M059J (cell line): ENCODE data around the gene CCDC183. TPM values are rescaled to one million over a fixed set of nuclear protein-coding genes. Genes with fewer than 3 reads are reported as not detected.

Experiments
- DNase-seq: peaks from one replicate; pipeline ENCODE4 v3.0.0-alpha.2; 2012; ENCODE audit warnings: low read depth
- total RNA-seq: library from RNA; depleted of rRNA; stranded (reverse); fragments of >200 nt; shearing (Covaris generic); gene quantifications from 2 replicates; pipeline ENCODE4 v1.2.3, GENCODE V29; 2014; rRNA removed

The CCDC183 gene
- total RNA-seq, 1 experiment from 2014 or later: not detected

GRCh38 chr9:136849960-136850865, 54.1 kb downstream of the CCDC183 start:
- no peak for DNase-seq

GRCh38 chr9:136850866-136851775, 55.0 kb downstream of the CCDC183 start:
- DNase-seq: no peak

DNA sequence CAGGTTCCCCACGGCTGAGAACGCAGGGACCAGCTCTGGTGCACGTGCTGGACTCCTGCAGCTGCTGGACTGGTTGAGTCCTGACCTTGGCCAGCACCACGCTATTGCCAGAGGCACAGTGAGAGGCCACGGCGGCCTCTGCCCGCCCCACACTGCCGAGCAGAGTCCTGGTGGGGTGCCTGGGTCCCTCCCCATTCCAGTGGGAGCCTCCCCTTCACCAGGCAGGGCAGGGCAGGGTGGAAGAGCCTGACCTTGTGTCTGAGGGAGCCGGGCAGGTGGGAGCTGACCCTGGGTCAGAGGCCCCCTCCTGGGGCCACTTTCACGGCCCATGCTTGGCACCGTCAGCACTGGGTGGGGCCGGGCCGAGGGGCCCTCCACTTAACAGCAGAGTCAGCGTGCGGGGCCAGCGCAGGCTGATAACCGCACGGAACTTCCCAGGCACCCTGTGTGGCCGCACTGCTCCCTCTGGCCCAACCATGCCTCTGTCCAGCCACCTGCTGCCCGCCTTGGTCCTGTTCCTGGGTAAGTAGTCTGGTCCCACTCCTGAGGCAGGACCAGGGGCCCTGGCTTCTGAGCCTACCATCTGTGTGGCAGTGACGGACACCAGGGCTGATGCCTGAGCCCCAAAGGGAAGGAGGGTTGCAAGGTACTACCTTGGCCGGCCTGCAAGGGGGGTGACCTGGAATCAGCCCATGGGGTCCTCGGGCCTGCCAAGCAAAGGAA, 56.0 kb downstream of the CCDC183 start, which contains the start of gene MAMDC4:
TSS of gene MAMDC4 (plus strand) at position 406 of the 723 bp plus-strand sequence. CDS start at position 477, 71 bp downstream.
- DNase-seq: no peak

GRCh38 chr9:136852664-136853595, 56.8 kb downstream of the CCDC183 start:
- DNase-seq: no peak

DNA sequence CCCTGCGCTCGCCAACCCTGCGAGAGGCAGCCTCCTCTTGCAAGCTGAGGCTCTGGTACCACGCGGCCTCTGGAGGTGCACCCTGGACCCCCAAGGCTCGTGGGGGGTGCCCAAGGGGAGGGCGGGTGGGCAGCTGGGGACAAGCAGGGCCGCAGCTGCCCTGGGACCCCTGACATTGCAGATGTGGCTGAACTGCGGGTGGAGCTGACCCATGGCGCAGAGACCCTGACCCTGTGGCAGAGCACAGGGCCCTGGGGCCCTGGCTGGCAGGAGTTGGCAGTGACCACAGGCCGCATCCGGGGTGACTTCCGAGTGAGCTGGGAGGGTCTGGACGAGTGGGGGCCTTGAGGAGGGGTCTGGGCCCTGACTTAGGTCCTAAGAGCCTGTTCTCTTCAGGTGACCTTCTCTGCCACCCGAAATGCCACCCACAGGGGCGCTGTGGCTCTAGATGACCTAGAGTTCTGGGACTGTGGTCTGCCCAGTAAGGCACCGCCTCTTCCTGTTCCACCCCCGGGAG, 57.5 kb downstream of the CCDC183 start:
- DNase-seq: no peak

DNA sequence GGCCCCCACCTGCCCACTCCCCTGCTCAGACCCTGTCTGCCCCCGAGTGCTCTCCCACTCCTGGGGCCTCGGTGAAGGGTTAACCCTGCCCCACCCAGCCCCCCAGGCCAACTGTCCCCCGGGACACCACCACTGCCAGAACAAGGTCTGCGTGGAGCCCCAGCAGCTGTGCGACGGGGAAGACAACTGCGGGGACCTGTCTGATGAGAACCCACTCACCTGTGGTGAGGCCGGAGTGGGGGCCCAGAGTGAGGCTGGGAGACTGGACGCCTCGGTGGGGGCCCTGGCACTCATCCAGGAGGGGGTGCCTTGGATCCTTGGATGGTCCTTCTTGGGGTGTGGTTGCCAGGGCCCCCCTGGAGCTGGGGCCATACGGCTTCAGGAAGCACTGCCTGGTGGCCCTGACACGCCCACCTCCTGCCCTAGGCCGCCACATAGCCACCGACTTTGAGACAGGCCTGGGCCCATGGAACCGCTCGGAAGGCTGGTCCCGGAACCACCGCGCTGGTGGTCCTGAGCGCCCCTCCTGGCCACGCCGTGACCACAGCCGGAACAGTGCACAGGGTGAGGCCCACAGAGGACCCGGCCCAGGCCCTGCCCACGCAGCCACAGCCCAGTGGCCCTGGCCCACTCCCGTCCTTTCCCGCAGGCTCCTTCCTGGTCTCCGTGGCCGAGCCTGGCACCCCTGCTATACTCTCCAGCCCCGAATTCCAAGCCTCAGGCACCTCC, 58.1 kb downstream of the CCDC183 start:
- DNase-seq: no peak

GRCh38 chr9:136854842-136855460, 58.8 kb downstream of the CCDC183 start:
- DNase-seq: no peak

DNA sequence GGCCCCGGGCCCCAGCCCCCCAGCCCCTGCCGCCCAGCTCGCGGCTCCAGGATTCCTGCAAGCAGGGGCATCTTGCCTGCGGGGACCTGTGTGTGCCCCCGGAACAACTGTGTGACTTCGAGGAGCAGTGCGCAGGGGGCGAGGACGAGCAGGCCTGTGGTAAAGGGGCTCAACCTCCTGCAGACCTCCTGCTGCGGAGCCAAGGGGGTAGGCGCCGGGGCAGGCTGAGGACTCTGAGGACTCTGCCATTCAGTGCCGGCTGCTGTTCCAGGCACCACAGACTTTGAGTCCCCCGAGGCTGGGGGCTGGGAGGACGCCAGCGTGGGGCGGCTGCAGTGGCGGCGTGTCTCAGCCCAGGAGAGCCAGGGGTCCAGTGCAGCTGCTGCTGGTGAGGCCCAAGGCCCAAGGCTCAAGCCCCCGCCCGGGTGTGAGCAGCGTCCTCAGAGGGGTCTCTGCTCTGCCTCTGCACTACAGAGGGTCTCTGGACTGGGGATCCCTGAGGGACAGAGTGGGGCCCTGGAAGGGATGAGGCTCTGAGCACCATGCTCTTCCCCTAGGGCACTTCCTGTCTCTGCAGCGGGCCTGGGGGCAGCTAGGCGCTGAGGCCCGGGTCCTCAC, 59.4 kb downstream of the CCDC183 start:
- no peak for DNase-seq

DNA sequence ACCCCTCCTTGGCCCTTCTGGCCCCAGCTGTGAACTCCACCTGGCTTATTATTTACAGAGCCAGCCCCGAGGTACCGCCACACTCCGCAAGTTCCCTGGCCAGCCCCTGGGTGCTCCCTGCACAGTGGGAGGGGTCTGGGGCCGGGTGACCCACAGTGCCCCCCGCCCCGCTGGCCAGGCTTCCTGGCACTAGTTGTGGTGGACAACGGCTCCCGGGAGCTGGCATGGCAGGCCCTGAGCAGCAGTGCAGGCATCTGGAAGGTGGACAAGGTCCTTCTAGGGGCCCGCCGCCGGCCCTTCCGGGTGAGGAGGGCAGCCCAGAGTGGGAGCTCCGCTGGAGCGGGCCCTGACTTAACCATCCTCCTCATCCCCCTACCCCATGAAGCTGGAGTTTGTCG, 59.9 kb downstream of the CCDC183 start:
- no peak for DNase-seq

GRCh38 chr9:136856541-136857141, 60.5 kb downstream of the CCDC183 start:
- no peak for DNase-seq

DNA sequence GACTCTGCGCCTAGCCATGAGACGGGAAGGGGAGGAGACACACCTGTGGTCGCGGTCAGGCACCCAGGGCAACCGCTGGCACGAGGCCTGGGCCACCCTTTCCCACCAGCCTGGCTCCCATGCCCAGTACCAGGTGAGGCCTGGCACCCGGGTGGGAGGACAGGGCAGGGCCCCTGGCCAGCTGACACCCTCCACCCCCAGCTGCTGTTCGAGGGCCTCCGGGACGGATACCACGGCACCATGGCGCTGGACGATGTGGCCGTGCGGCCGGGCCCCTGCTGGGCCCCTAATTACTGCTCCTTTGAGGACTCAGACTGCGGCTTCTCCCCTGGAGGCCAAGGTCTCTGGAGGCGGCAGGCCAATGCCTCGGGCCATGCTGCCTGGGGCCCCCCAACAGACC, 61.0 kb downstream of the CCDC183 start:
- DNase-seq: no peak

Other genes starting within 250 kb of the CCDC183 start
- gene EGFL7, start 133.4 kb upstream of the CCDC183 start, total RNA-seq: 18.0 and 20.9 TPM in 2 replicates
- 47.9 and 55.7 TPM in 2 replicates for gene AGPAT2, start 108.9 kb upstream of the CCDC183 start, total RNA-seq
- gene DIPK1B, start 83.8 kb upstream of the CCDC183 start, total RNA-seq: 1.5 and 1.6 TPM in 2 replicates
- gene LCN10, start 53.4 kb upstream of the CCDC183 start, total RNA-seq: not detected in 2 replicates
- not detected in 2 replicates for gene LCN6, start 47.8 kb upstream of the CCDC183 start, total RNA-seq
- not detected in 2 replicates for gene LCN8, start 38.1 kb upstream of the CCDC183 start, total RNA-seq
- gene LCN15, start 31.8 kb upstream of the CCDC183 start, total RNA-seq: not detected in 2 replicates
- 63.0 and 84.8 TPM in 2 replicates for gene TMEM141, start 5.0 kb upstream of the CCDC183 start, total RNA-seq
- 55.9 and 75.4 TPM in 2 replicates for gene RABL6, start 11.6 kb downstream of the CCDC183 start, total RNA-seq
- gene AJM1, start 46.1 kb downstream of the CCDC183 start, total RNA-seq: 0.15 and 1.1 TPM in 2 replicates
- gene PHPT1, start 53.1 kb downstream of the CCDC183 start, total RNA-seq: 81.2 and 95.3 TPM in 2 replicates
- gene MAMDC4, start 56.0 kb downstream of the CCDC183 start, total RNA-seq: 0.44 TPM in 1 of 2 replicates, not detected in the other
- gene EDF1, start 70.0 kb downstream of the CCDC183 start, total RNA-seq: 567 and 587 TPM in 2 replicates
- 13.6 and 26.8 TPM in 2 replicates for gene TRAF2, start 90.2 kb downstream of the CCDC183 start, total RNA-seq
- gene FBXW5, start 148.4 kb downstream of the CCDC183 start, total RNA-seq: 78.4 and 117 TPM in 2 replicates
- 0.89 TPM in 1 of 2 replicates, not detected in the other for gene C8G, start 148.9 kb downstream of the CCDC183 start, total RNA-seq
- gene LCN12, start 155.9 kb downstream of the CCDC183 start, total RNA-seq: 1.2 TPM in 1 of 2 replicates, not detected in the other
- gene PTGDS, start 181.2 kb downstream of the CCDC183 start, total RNA-seq: not detected in 2 replicates
- not detected in 2 replicates for gene LCNL1, start 186.7 kb downstream of the CCDC183 start, total RNA-seq
- gene PAXX, start 196.1 kb downstream of the CCDC183 start, total RNA-seq: 53.1 and 59.0 TPM in 2 replicates
- 11.0 and 18.9 TPM in 2 replicates for gene CLIC3, start 200.2 kb downstream of the CCDC183 start, total RNA-seq
- gene ABCA2, start 231.9 kb downstream of the CCDC183 start, total RNA-seq: 9.2 and 10.2 TPM in 2 replicates
- gene FUT7, start 235.8 kb downstream of the CCDC183 start, total RNA-seq: not detected in 2 replicates
- gene NPDC1, start 249.8 kb downstream of the CCDC183 start, total RNA-seq: 8.2 and 10.7 TPM in 2 replicates